IMR-90 (cell line): Measurements from ENCODE around the gene SLC2A1. TPM values are rescaled to one million over a fixed set of nuclear protein-coding genes. Genes with fewer than 3 reads are reported as not detected.

Experiments
- ATAC-seq: fragments of 200-7000 bp; cut with Tn5 transposase; 2 replicates; pipeline ENCODE4 v1.9.1; 2020; ENCODE audit warnings: low read depth, mild to moderate bottlenecking, moderate library complexity
- BruUV-seq: library from RNA; stranded (reverse); fragments of 400-500 nt; replicated peaks from 2 replicates; lab custom pipeline; 2021; lab: Mats Ljungman, UMichigan
- CTCF ChIA-PET: fragments of 300-600 bp; formaldehyde crosslinking; extraction: SDS; loops from one replicate; lab custom pipeline; 2021; ENCODE audit warnings: antibody characterized with exemption; lab: Yijun Ruan, JAX
- POLR2A ChIA-PET: fragments of 300-600 bp; sonication (Branson Sonifier 250); formaldehyde crosslinking; loops from one replicate; lab custom pipeline; 2022; ENCODE audit warnings: antibody characterized with exemption; ENCODE audit not compliant: unreplicated experiment; lab: Charles Lee
- DNase-seq: peaks from one replicate; pipeline ENCODE4 v3.0.0; 2013
- H2AFZ ChIP-seq: replicated peaks from 2 replicates; pipeline ENCODE3; 2013; ENCODE audit warnings: low read length, mild to moderate bottlenecking; ENCODE audit not compliant: poor library complexity
- H2AK5ac ChIP-seq: 2 replicates; pipeline ENCODE4 v1.6.1; 2013; ENCODE audit warnings: low read depth, low read length, inconsistent platforms
- H2AK9ac ChIP-seq: replicated peaks from 2 replicates; pipeline ENCODE3; 2013; ENCODE audit warnings: mild to moderate bottlenecking, low read depth, low read length, moderate library complexity; ENCODE audit not compliant: poor library complexity
- H2BK120ac ChIP-seq: 2 replicates; pipeline ENCODE4 v1.6.1; 2013; ENCODE audit warnings: low read depth, low read length, inconsistent platforms
- H2BK15ac ChIP-seq: 3 replicates; pipeline ENCODE4 v1.6.1; 2013; ENCODE audit warnings: low read depth, low read length, inconsistent platforms
- H2BK20ac ChIP-seq: 2 replicates; pipeline ENCODE4 v1.6.1; 2013; ENCODE audit warnings: low read depth, mild to moderate bottlenecking, inconsistent platforms, low read length, moderate library complexity
- H2BK5ac ChIP-seq: 2 replicates; pipeline ENCODE4 v1.6.1; 2013; ENCODE audit warnings: mild to moderate bottlenecking, low read depth, low read length, inconsistent platforms; ENCODE audit not compliant: poor library complexity, severe bottlenecking
- H3K14ac ChIP-seq: replicated peaks from 2 replicates; pipeline ENCODE4 v1.6.1; 2013; ENCODE audit warnings: low read depth, low read length, inconsistent platforms
- H3K18ac ChIP-seq: 2 replicates; pipeline ENCODE4 v1.6.1; 2013; ENCODE audit warnings: low read depth, low read length, control low read depth
- H3K23ac ChIP-seq: 2 replicates; pipeline ENCODE4 v1.6.1; 2013; ENCODE audit warnings: low read depth, low read length, inconsistent platforms
- H3K27ac ChIP-seq: 2 replicates; pipeline ENCODE4 v1.5.1; 2013; ENCODE audit warnings: mild to moderate bottlenecking, control low read depth, low read length; ENCODE audit not compliant: insufficient read depth
- H3K27me3 ChIP-seq: 2 replicates; pipeline ENCODE4 v1.6.1; 2013; ENCODE audit warnings: low read length; ENCODE audit not compliant: control insufficient read depth, insufficient read depth
- H3K36me3 ChIP-seq: 2 replicates; pipeline ENCODE4 v1.6.1; 2013; ENCODE audit warnings: low read length, mixed read lengths; ENCODE audit not compliant: control insufficient read depth, insufficient read depth
- H3K4ac ChIP-seq: 2 replicates; pipeline ENCODE4 v1.6.1; 2013; ENCODE audit warnings: low read depth, low read length, inconsistent platforms
- H3K4me1 ChIP-seq: 2 replicates; pipeline ENCODE4 v1.6.1; 2013; ENCODE audit warnings: low read length, mixed read lengths; ENCODE audit not compliant: control insufficient read depth, insufficient read depth
- H3K4me2 ChIP-seq: 2 replicates; pipeline ENCODE4 v1.6.1; 2013; ENCODE audit warnings: low read depth, mild to moderate bottlenecking, control low read depth, low read length, moderate library complexity
- H3K4me3 ChIP-seq: 2 replicates; pipeline ENCODE4 v1.5.1; 2013; ENCODE audit warnings: low read depth, mild to moderate bottlenecking, control low read depth, low read length, moderate library complexity; ENCODE audit not compliant: insufficient read depth
- H3K56ac ChIP-seq: 2 replicates; pipeline ENCODE4 v1.6.1; 2013; ENCODE audit warnings: low read length, inconsistent platforms; ENCODE audit not compliant: insufficient read depth; ENCODE audit errors: extremely low read depth
- H3K79me1 ChIP-seq, 2 experiments: 2 replicates each; pipeline ENCODE4 v1.6.1; 2013; ENCODE audit warnings: low read length in 2 of 2, inconsistent platforms in 1 of 2, low read depth in 1 of 2
- H3K9ac ChIP-seq: 2 replicates; pipeline ENCODE4 v1.6.1; 2013; ENCODE audit warnings: low read depth, low read length, control low read depth
- H3K9me1 ChIP-seq: 2 replicates; pipeline ENCODE4 v1.6.1; 2013; ENCODE audit warnings: low read length, inconsistent platforms; ENCODE audit not compliant: insufficient read depth
- H3K9me3 ChIP-seq: 2 replicates; pipeline ENCODE4 v1.6.1; 2013; ENCODE audit warnings: low read length; ENCODE audit not compliant: control insufficient read depth, insufficient read depth
- H4K20me1 ChIP-seq: 2 replicates; pipeline ENCODE4 v1.6.1; 2013; ENCODE audit warnings: low read length, inconsistent platforms; ENCODE audit not compliant: insufficient read depth
- H4K5ac ChIP-seq: 2 replicates; pipeline ENCODE4 v1.6.1; 2013; ENCODE audit warnings: mild to moderate bottlenecking, low read depth, low read length, control low read depth
- H4K8ac ChIP-seq, 2 experiments: 2 replicates each; pipeline ENCODE4 v1.6.1; 2013; ENCODE audit warnings: low read depth in 2 of 2, low read length in 2 of 2, control low read depth in 1 of 2, inconsistent platforms in 1 of 2
- H4K91ac ChIP-seq: 2 replicates; pipeline ENCODE4 v1.6.1; 2013; ENCODE audit warnings: low read depth, low read length, inconsistent platforms; ENCODE audit not compliant: insufficient read depth
- BHLHE40 ChIP-seq: fragments of 150-350 bp; IDR thresholded peaks from 2 replicates; pipeline ENCODE4 v1.6.1; 2016; ENCODE audit warnings: mild to moderate bottlenecking, low read depth, low read length
- CEBPB ChIP-seq: IDR thresholded peaks from 2 replicates; pipeline ENCODE4 v1.6.1; 2012; ENCODE audit warnings: low read depth, low read length, improper control_type of control experiment
- CHD1 ChIP-seq: IDR thresholded peaks from 2 replicates; pipeline ENCODE4 v1.6.1; 2012; ENCODE audit warnings: low read depth, low read length, improper control_type of control experiment
- CTCF ChIP-seq: conservative IDR thresholded peaks from 2 replicates; pipeline ENCODE4 v1.5.1; 2012; ENCODE audit warnings: mild to moderate bottlenecking, low read depth, low read length, improper control_type of control experiment
- ELK1 ChIP-seq: fragments of 150-350 bp; IDR thresholded peaks from 2 replicates; pipeline ENCODE4 v1.6.1; 2016; ENCODE audit warnings: low read depth, mild to moderate bottlenecking, low read length, moderate library complexity, borderline replicate concordance
- FOS ChIP-seq: fragments of 150-350 bp; IDR thresholded peaks from 2 replicates; pipeline ENCODE4 v1.6.1; 2016; ENCODE audit warnings: low read depth, low read length
- MAFK ChIP-seq: IDR thresholded peaks from 2 replicates; pipeline ENCODE4 v1.6.1; 2012; ENCODE audit warnings: low read depth, low read length, improper control_type of control experiment
- MXI1 ChIP-seq: IDR thresholded peaks from 2 replicates; pipeline ENCODE4 v1.6.1; 2012; ENCODE audit warnings: low read depth, mild to moderate bottlenecking, low read length, moderate library complexity, borderline replicate concordance
- NFE2L2 ChIP-seq: fragments of 150-350 bp; IDR thresholded peaks from 2 replicates; pipeline ENCODE4 v1.6.1; 2016; ENCODE audit warnings: low read depth, mild to moderate bottlenecking, low read length
- POLR2A ChIP-seq: IDR thresholded peaks from 2 replicates; pipeline ENCODE4 v1.6.1; 2012; ENCODE audit warnings: mild to moderate bottlenecking, low read depth, low read length
- RAD21 ChIP-seq: IDR thresholded peaks from 2 replicates; pipeline ENCODE4 v1.6.1; 2012; ENCODE audit warnings: low read length, improper control_type of control experiment
- RCOR1 ChIP-seq: IDR thresholded peaks from 2 replicates; pipeline ENCODE4 v1.6.1; 2012; ENCODE audit warnings: mild to moderate bottlenecking, low read length, improper control_type of control experiment; ENCODE audit not compliant: insufficient replicate concordance
- RFX5 ChIP-seq: IDR thresholded peaks from 2 replicates; pipeline ENCODE4 v1.8.0; 2012; ENCODE audit warnings: low read depth, mild to moderate bottlenecking, low read length, moderate library complexity
- SMC3 ChIP-seq: fragments of 150-350 bp; IDR thresholded peaks from 2 replicates; pipeline ENCODE4 v1.6.1; 2016; ENCODE audit warnings: low read depth, mild to moderate bottlenecking, antibody characterized with exemption, low read length, moderate library complexity
- WGBS, 2 experiments: methylation state at CpG; one replicate each; pipeline versions ENCODE4 v1.1.5 to v1.1.7; 2013; ENCODE audit warnings: missing lambda C conversion rate in 2 of 2; ENCODE audit not compliant: insufficient read length in 1 of 2; ENCODE audit errors: extremely low coverage in 2 of 2; 5-methylcytosine and 5-hydroxymethylcytosine counted together
- dilution Hi-C: fragments of 300-500 bp; cut with HindIII; formaldehyde crosslinking; loops from one replicate; pipeline ENCODE4 v1.14.3; 2018; ENCODE audit warnings: low sequenced_read_pairs; ENCODE audit not compliant: unreplicated experiment
- in situ Hi-C: fragments of 300-500 bp; cut with MboI; formaldehyde crosslinking; loops from 3 replicates; pipeline ENCODE4 v1.14.3; 2019; ENCODE audit warnings: low sequenced_read_pairs, inconsistent platforms, mixed read lengths
- intact Hi-C: fragments of 100-400 bp; cut with micrococcal nuclease; formaldehyde crosslinking; loops from 2 replicates; pipeline ENCODE4 v1.10.0; 2022
- polyA plus RNA-seq, 3 experiments: library from polyadenylated mRNA; depleted of rRNA; stranded (reverse); fragments of >200 nt; gene quantifications; 2 replicates each; pipeline ENCODE4 v1.2.3, GENCODE V29; 2012; ENCODE audit warnings: low replicate concordance in 1 of 3
- total RNA-seq: library from RNA; depleted of rRNA; stranded (reverse); fragments of >200 nt; gene quantifications from 2 replicates; pipeline ENCODE4 v1.2.3, GENCODE V29; 2012
- TF ChIP-seq, protein P1 (sequence below): fragments of 150-350 bp; IDR thresholded peaks from 2 replicates; pipeline ENCODE4 v1.6.1; 2017; ENCODE audit warnings: mild to moderate bottlenecking, antibody characterized with exemption, low read length, low read depth

Gene SLC2A1
- total and polyA plus RNA-seq, 2 of the 4 experiments (the other 2 are of a cell fraction), result 200 to 395 TPM

DNA sequence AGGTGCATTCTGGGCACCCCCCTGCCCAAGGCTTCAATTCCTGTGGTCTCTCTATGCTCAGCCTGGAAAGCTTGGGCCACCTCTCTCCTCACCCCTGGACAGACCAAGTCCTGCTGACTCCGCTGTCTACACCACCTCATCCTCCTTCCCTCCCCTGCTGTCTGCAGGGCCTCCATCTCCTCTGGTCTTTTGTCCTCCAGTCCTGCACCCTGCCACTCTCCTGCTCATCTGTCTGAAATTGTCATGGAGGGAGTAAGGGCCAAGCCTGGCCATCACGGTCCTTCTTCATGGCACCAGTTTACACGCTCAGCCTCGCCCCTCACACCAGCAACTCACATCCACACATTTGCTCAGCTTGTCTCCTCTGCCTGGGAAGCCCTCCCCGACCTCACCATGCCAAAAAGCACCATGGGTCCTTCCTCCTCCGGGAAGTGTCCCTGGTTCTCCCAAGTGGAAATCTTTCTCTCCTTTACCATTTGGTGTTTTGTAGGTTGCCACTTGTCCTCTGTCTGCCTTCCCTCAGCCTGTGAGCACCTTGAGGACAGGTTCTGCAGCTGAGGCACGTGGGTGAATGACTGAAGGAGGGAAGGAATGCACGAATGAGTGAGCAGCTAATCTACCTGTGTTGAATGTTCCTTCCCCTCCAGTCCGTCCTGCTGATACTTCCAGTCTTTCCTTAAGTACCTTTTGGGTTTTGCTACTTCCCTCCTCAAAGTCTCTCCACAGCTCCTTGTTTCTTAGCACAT lies 2.1 kb upstream of the SLC2A1 start:
- Histone ChIP-seq H3K56ac (peak overlapping the region; percentile 72; the same call in 1 of the 2 replicates), H3K23ac (peak overlapping the region; percentile 77), H2BK20ac (peak overlapping the region; percentile 82), H4K91ac (peak overlapping the region; percentile 98), H3K4ac (peak overlapping the region; percentile 99), H2AFZ (peak overlapping the region; percentile 34), H3K36me3 (peaks cover 5% of the 10 kb centered on the region), H2AK9ac (peak overlapping the region; percentile 68), H3K9ac (peak overlapping the region; percentile 21), H3K4me2 (peak overlapping the region; percentile 84), H4K20me1 (peaks cover 27% of the 10 kb centered on the region), H3K4me1 (peaks cover 32% of the 10 kb centered on the region), H3K18ac (peak overlapping the region; percentile 92), H4K8ac (peak overlapping the region; percentile 55 to 83), H3K79me1 (peaks cover 22 to 51% of the 10 kb centered on the region in 2 experiments), H3K4me3 (no peak overlapping the region), H2BK5ac (peak overlapping the region; percentile 92), H3K14ac (peak overlapping the region; percentile 98), H3K27me3 (no peaks in the 10 kb centered on the region), H2BK120ac (peak overlapping the region; percentile 88), H3K27ac (peak overlapping the region; percentile 93), H4K5ac (peak overlapping the region; percentile 87), H2BK15ac (peak overlapping the region; percentile 99), H3K9me1 (peaks cover 27% of the 10 kb centered on the region), H3K9me3 (no peaks in the 10 kb centered on the region), H2AK5ac (peak overlapping the region; percentile 100)
- BruUV-seq, result no TSS peak
- ChIA-PET POLR2A (interaction anchor here (1.5 kb wide), 1 partner anchor 11 kb away, joined by 3 read pairs; no protein-coding TSS in a partner anchor), CTCF (no interaction called here)
- no peak for ATAC-seq
- 100% methylated on average over 1 of the region's 9 CpGs; no CpG with 5 or more reads in 1 of the 2 experiments for WGBS, 2 experiments
- no peak for DNase-seq
- dilution Hi-C loops (no loop called here), intact Hi-C loops (no loop called here), in situ Hi-C loops (no loop called here)
- TF ChIP-seq NFE2L2, result no peak
- no peak for TF ChIP-seq CEBPB
- no peak for TF ChIP-seq BHLHE40
- no peak for TF ChIP-seq MXI1
- TF ChIP-seq SMC3, result no peak
- TF ChIP-seq MAFK, result no peak
- TF ChIP-seq FOS, result no peak
- no peak for TF ChIP-seq CTCF
- TF ChIP-seq, protein P1, sequence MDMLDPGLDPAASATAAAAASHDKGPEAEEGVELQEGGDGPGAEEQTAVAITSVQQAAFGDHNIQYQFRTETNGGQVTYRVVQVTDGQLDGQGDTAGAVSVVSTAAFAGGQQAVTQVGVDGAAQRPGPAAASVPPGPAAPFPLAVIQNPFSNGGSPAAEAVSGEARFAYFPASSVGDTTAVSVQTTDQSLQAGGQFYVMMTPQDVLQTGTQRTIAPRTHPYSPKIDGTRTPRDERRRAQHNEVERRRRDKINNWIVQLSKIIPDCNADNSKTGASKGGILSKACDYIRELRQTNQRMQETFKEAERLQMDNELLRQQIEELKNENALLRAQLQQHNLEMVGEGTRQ, result no peak
- no peak for TF ChIP-seq ELK1
- no peak for TF ChIP-seq RCOR1
- no peak for TF ChIP-seq RFX5
- TF ChIP-seq POLR2A, result no peak
- no peak for TF ChIP-seq RAD21
- no peak for TF ChIP-seq CHD1
